HepG2 (cell line): Measurements from ENCODE around the gene C5orf58. TPM values are rescaled to one million over a fixed set of nuclear protein-coding genes. Genes with fewer than 3 reads are reported as not detected.

Experiments
- ATAC-seq: fragments of 200-7000 bp; cut with Tn5 transposase; 3 replicates; pipeline ENCODE4 v1.9.1; 2020; ENCODE audit warnings: mild to moderate bottlenecking, moderate library complexity
- BruUV-seq: library from RNA; stranded (reverse); fragments of 400-500 nt; replicated peaks from 2 replicates; lab custom pipeline; 2021; lab: Mats Ljungman, UMichigan
- CTCF ChIA-PET: fragments of 300-600 bp; formaldehyde crosslinking; extraction: SDS; loops from one replicate; lab custom pipeline; 2021; ENCODE audit warnings: low total read pairs, inconsistent platforms, low intra/inter-chr PET ratio; lab: Yijun Ruan, JAX
- POLR2A ChIA-PET: fragments of 350-600 bp; sonication (Branson Sonifier 250); formaldehyde crosslinking; loops from one replicate; lab custom pipeline; 2020; ENCODE audit warnings: antibody characterized with exemption, inconsistent platforms; lab: Yijun Ruan, JAX
- DNase-seq: peaks from one replicate; pipeline ENCODE4 v3.0.0-alpha.2; 2015; ENCODE audit warnings: low spot score
- FAIRE-seq: peaks from 3 replicates; lab custom pipeline; 2011; peaks lifted over from hg19 to GRCh38; lab: Jason Lieb, UNC
- H2AFZ ChIP-seq: one replicate; pipeline ENCODE4 v1.6.1; 2011; ENCODE audit warnings: low read length, inconsistent platforms
- H3K27ac ChIP-seq: fragments of 300-600 bp; 3 replicates; pipeline ENCODE4 v1.8.0; 2011; ENCODE audit warnings: mixed run types, mild to moderate bottlenecking, mixed read lengths, low read length, inconsistent platforms; ENCODE audit not compliant: insufficient read depth; ENCODE audit errors: extremely low read length
- H3K27me3 ChIP-seq, 2 experiments: fragments of 200-600 bp in 1 of 2; 2 replicates in 1 of 2; 3 replicates in 1 of 2; pipeline versions ENCODE4 v1.6.0 to v1.8.0; 2011; ENCODE audit warnings: low read length in 2 of 2, mild to moderate bottlenecking in 2 of 2, moderate library complexity in 2 of 2, inconsistent platforms in 1 of 2; ENCODE audit not compliant: insufficient read depth in 2 of 2, control insufficient read depth in 1 of 2
- H3K36me3 ChIP-seq, 2 experiments: fragments of 200-600 bp in 1 of 2; replicated peaks in 1 of 2; 2 replicates in 1 of 2; 3 replicates in 1 of 2; pipeline versions ENCODE4 v1.5.1 to v1.8.0; 2011; ENCODE audit warnings: low read length in 2 of 2, inconsistent platforms in 1 of 2; ENCODE audit not compliant: insufficient read depth in 2 of 2, control insufficient read depth in 1 of 2
- H3K4me1 ChIP-seq: 2 replicates; pipeline ENCODE4 v1.5.1; 2012; ENCODE audit warnings: low read length, inconsistent platforms; ENCODE audit not compliant: insufficient read depth
- H3K4me2 ChIP-seq: 2 replicates; pipeline ENCODE4 v1.6.0; 2011; ENCODE audit warnings: low read depth, low read length, inconsistent platforms
- H3K4me3 ChIP-seq, 3 experiments: fragments of 200-600 bp in 1 of 3; sonication (generic), shearing (Covaris generic) in 1 of 3; replicated peaks in 1 of 3; 2 replicates each; pipeline ENCODE4 v1.5.1; 2011 to 2016; ENCODE audit warnings: low read length in 3 of 3, inconsistent platforms in 2 of 3, low read depth in 2 of 3, mild to moderate bottlenecking in 2 of 3, control low read depth in 1 of 3, mixed read lengths in 1 of 3; ENCODE audit not compliant: insufficient read depth in 1 of 3
- H3K79me2 ChIP-seq: one replicate; pipeline ENCODE4 v1.6.1; 2011; ENCODE audit warnings: low read length, inconsistent platforms; ENCODE audit not compliant: insufficient read depth
- H3K9ac ChIP-seq: 2 replicates; pipeline ENCODE4 v1.6.0; 2011; ENCODE audit warnings: mild to moderate bottlenecking, low read depth, low read length, inconsistent platforms; ENCODE audit not compliant: insufficient read depth
- H3K9me3 ChIP-seq: 2 replicates; pipeline ENCODE4 v1.5.1; 2012; ENCODE audit warnings: mild to moderate bottlenecking, low read length
- H4K20me1 ChIP-seq: 2 replicates; pipeline ENCODE4 v1.6.0; 2011; ENCODE audit warnings: inconsistent platforms, mild to moderate bottlenecking, low read length, moderate library complexity; ENCODE audit not compliant: insufficient read depth
- ETS1 ChIP-seq: sonication (generic); formaldehyde crosslinking; IDR thresholded peaks from 2 replicates; pipeline ENCODE4 v1.4.0; 2020; ENCODE audit warnings: missing genetic modification reagents
- HMGA1 ChIP-seq: sonication (generic); formaldehyde crosslinking; conservative IDR thresholded peaks from 2 replicates; pipeline ENCODE4 v1.4.0; 2020; ENCODE audit warnings: missing genetic modification reagents
- KMT2B ChIP-seq: IDR thresholded peaks from 2 replicates; pipeline ENCODE4 v1.6.1; 2016; ENCODE audit warnings: missing genetic modification reagents, missing compliant biosample characterization
- LCORL ChIP-seq, 2 experiments: fragments of 450-650 bp in 1 of 2; sonication (generic) in 1 of 2; formaldehyde crosslinking in 1 of 2; IDR thresholded peaks; 2 replicates each; pipeline versions ENCODE4 v1.5.0 to v1.6.1; 2017 to 2020; ENCODE audit warnings: antibody characterized with exemption in 1 of 2, missing genetic modification reagents in 1 of 2
- MAZ ChIP-seq, 2 experiments: sonication (generic) in 1 of 2; formaldehyde crosslinking in 1 of 2; IDR thresholded peaks; 2 replicates each; pipeline versions ENCODE4 v1.5.0 to v1.6.1; 2012 to 2020; ENCODE audit warnings: low read depth in 2 of 2, mild to moderate bottlenecking in 2 of 2, borderline replicate concordance in 1 of 2, improper control_type of control experiment in 1 of 2, low read length in 1 of 2, missing genetic modification reagents in 1 of 2, moderate library complexity in 1 of 2
- MED13 ChIP-seq: sonication (generic); formaldehyde crosslinking; IDR thresholded peaks from 2 replicates; pipeline ENCODE4 v1.5.0; 2020; ENCODE audit warnings: missing genetic modification reagents
- NCOA2 ChIP-seq: sonication (generic); formaldehyde crosslinking; IDR thresholded peaks from 2 replicates; pipeline ENCODE4 v1.8.0; 2022; ENCODE audit warnings: inconsistent platforms
- PATZ1 ChIP-seq: sonication (generic); formaldehyde crosslinking; IDR thresholded peaks from 2 replicates; pipeline ENCODE4 v1.4.0; 2020; ENCODE audit warnings: missing genetic modification reagents
- ZNF275 ChIP-seq: sonication (generic); formaldehyde crosslinking; IDR thresholded peaks from 2 replicates; pipeline ENCODE4 v1.8.0; 2022; ENCODE audit warnings: missing genetic modification reagents, mild to moderate bottlenecking, inconsistent platforms, borderline replicate concordance
- WGBS: methylation state at CpG from one replicate; pipeline ENCODE4 v1.1.6; 2017; ENCODE audit warnings: low lambda C conversion rate; 5-methylcytosine and 5-hydroxymethylcytosine counted together
- in situ Hi-C: cut with HindIII; loops from 2 replicates; pipeline ENCODE4 v1.10.0; 2017; ENCODE audit warnings: low pct_unique_long_range_greater_than_20kb; ENCODE audit not compliant: extremely low pct_ligation_motif_present
- intact Hi-C: fragments of 100-400 bp; cut with micrococcal nuclease; formaldehyde crosslinking; loops from one replicate; pipeline ENCODE4 v1.10.0; 2022; ENCODE audit not compliant: unreplicated experiment
- polyA plus RNA-seq, 8 experiments: library from polyadenylated mRNA; depleted of rRNA in 3 of 8; stranded (reverse) in 7 of 8; unstranded in 1 of 8; fragments of >200 nt; fragmentation: Illumina TruSeq in 4 of 8; extraction: Trizol in 4 of 8; gene quantifications; 2 replicates each; pipeline versions ENCODE4 v1.2.1 to v1.2.3, GENCODE V29; 2011 to 2016; ENCODE audit warnings: low read depth in 4 of 8, missing spikeins in 1 of 8, mixed read lengths in 1 of 8; ENCODE audit not compliant: insufficient read depth in 1 of 8
- total RNA-seq, 5 experiments: library from RNA; depleted of rRNA; stranded (reverse); fragments of >200 nt; fragmentation: Illumina TruSeq; extraction: Trizol; gene quantifications; 2 replicates each; pipeline ENCODE4 v1.2.3, GENCODE V29; 2016; ENCODE audit warnings: low read depth in 1 of 5
- TF ChIP-seq, protein P1 (sequence below): sonication (generic); formaldehyde crosslinking; IDR thresholded peaks from 2 replicates; pipeline ENCODE4 v1.5.1; 2020; ENCODE audit warnings: missing genetic modification reagents, mild to moderate bottlenecking, borderline replicate concordance
- TF ChIP-seq, protein P2 (sequence below): IDR thresholded peaks from 2 replicates; pipeline ENCODE4 v1.6.1; 2016; ENCODE audit warnings: missing genetic modification reagents, missing compliant biosample characterization
- TF ChIP-seq, protein P3 (sequence below): sonication (generic); formaldehyde crosslinking; IDR thresholded peaks from 2 replicates; pipeline ENCODE4 v1.4.0; 2020; ENCODE audit warnings: mild to moderate bottlenecking, low read depth, missing genetic modification reagents

Gene C5orf58
- total and polyA plus RNA-seq, 2 of the 13 experiments (the other 11 are each of a cell fraction or from before 2014, with no cell fraction given): not detected

DNA sequence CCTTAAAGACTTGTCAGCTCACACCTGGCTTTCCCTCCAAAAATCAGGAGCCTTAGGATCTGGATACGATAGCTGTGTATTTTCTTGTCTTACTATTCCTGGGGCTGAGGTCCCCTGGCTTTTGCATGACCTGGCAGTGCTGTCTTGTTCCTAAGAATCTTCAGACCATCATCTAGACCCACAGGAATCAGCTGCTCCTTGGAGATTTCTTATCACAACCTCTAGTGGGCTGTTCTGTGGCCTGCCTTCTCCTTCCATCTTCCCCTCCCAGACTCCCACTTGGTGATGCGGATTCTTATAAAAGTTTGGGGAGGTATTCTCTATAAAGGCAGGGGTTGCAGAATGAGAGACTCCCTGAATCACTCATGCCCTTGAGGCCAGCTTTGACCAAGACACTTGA, 43.4 kb downstream of the C5orf58 start:
- Histone ChIP-seq H3K27ac (no peak overlapping the region), H3K79me2 (no peaks in the 10 kb centered on the region), H3K4me3 (no peak overlapping the region), H3K36me3 (no peaks in the 10 kb centered on the region), H4K20me1 (no peaks in the 10 kb centered on the region), H3K9ac (no peak overlapping the region), H3K9me3 (no peaks in the 10 kb centered on the region), H3K4me1 (no peaks in the 10 kb centered on the region), H3K4me2 (no peak overlapping the region), H2AFZ (no peak overlapping the region), H3K27me3 (peaks cover 0 to 1% of the 10 kb centered on the region in 2 experiments; a peak in 1 of 5 replicates)
- WGBS: 18% methylated on average over 2 of the region's 2 CpGs
- FAIRE-seq (no peak), ATAC-seq (no peak), DNase-seq (no peak)
- intact Hi-C loops (no loop called here), in situ Hi-C loops (no loop called here)
- ChIA-PET CTCF (no interaction called here), POLR2A (no interaction called here)
- no TSS peak for BruUV-seq
- TF ChIP-seq MED13 (CRISPR knock-in tag) (no peak), MAZ (IDR thresholded peaks at IDR 0.05; ENCODE audit: borderline replicate concordance, low read depth, low read length) (no peak), MAZ (CRISPR knock-in tag; IDR thresholded peaks at IDR 0.05; ENCODE audit: low read depth) (no peak), KMT2B (no peak), HMGA1 (no peak), ETS1 (CRISPR knock-in tag) (no peak), LCORL (IDR thresholded peaks at IDR 0.05) (no peak), LCORL (CRISPR knock-in tag; IDR thresholded peaks at IDR 0.05) (no peak), PATZ1 (CRISPR knock-in tag) (no peak), NCOA2 (CRISPR knock-in tag) (no peak), ZNF275 (no peak)
- TF ChIP-seq, protein P1, sequence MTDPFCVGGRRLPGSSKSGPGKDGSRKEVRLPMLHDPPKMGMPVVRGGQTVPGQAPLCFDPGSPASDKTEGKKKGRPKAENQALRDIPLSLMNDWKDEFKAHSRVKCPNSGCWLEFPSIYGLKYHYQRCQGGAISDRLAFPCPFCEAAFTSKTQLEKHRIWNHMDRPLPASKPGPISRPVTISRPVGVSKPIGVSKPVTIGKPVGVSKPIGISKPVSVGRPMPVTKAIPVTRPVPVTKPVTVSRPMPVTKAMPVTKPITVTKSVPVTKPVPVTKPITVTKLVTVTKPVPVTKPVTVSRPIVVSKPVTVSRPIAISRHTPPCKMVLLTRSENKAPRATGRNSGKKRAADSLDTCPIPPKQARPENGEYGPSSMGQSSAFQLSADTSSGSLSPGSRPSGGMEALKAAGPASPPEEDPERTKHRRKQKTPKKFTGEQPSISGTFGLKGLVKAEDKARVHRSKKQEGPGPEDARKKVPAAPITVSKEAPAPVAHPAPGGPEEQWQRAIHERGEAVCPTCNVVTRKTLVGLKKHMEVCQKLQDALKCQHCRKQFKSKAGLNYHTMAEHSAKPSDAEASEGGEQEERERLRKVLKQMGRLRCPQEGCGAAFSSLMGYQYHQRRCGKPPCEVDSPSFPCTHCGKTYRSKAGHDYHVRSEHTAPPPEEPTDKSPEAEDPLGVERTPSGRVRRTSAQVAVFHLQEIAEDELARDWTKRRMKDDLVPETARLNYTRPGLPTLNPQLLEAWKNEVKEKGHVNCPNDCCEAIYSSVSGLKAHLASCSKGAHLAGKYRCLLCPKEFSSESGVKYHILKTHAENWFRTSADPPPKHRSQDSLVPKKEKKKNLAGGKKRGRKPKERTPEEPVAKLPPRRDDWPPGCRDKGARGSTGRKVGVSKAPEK: no peak
- TF ChIP-seq, protein P2, sequence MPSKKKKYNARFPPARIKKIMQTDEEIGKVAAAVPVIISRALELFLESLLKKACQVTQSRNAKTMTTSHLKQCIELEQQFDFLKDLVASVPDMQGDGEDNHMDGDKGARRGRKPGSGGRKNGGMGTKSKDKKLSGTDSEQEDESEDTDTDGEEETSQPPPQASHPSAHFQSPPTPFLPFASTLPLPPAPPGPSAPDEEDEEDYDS (CRISPR knock-in tag): no peak
- TF ChIP-seq, protein P3, sequence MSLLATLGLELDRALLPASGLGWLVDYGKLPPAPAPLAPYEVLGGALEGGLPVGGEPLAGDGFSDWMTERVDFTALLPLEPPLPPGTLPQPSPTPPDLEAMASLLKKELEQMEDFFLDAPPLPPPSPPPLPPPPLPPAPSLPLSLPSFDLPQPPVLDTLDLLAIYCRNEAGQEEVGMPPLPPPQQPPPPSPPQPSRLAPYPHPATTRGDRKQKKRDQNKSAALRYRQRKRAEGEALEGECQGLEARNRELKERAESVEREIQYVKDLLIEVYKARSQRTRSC (CRISPR knock-in tag): no peak
